Activated T-cell treated with anti-CD3 and anti-CD28 coated beads, Interleukin-2, amount 50 U/mL, for 4 hours (primary cell): ENCODE measurements around the gene ELAPOR1. TPM values are rescaled to one million over a fixed set of nuclear protein-coding genes. Genes with fewer than 3 reads are reported as not detected.

Experiments
- ATAC-seq, 2 donors: fragments of 200-7000 bp; cut with Tn5 transposase; one replicate each; pipeline ENCODE4 v1.10.0; 2021
- DNase-seq: peaks from one replicate; pipeline ENCODE4 v3.0.0-alpha.2; 2020
- H3K27me3 Mint-ChIP-seq: one replicate; pipeline ENCODE4 v1.8.0; 2021; ENCODE audit warnings: low read depth, mixed read lengths
- H3K36me3 Mint-ChIP-seq: one replicate; pipeline ENCODE4 v1.8.0; 2022; ENCODE audit warnings: mixed read lengths; ENCODE audit not compliant: insufficient read depth
- H3K4me1 Mint-ChIP-seq: one replicate; pipeline ENCODE4 v1.8.0; 2021; ENCODE audit warnings: low read depth, mixed read lengths
- H3K4me3 Mint-ChIP-seq: one replicate; pipeline ENCODE4 v1.8.0; 2021; ENCODE audit warnings: mild to moderate bottlenecking, moderate library complexity, mixed read lengths
- H3K9me3 Mint-ChIP-seq: one replicate; pipeline ENCODE4 v1.8.0; 2021; ENCODE audit warnings: mixed read lengths
- total RNA-seq, 3 donors: library from RNA; stranded (reverse); gene quantifications; one replicate each; pipeline ENCODE4 v1.2.1, GENCODE V29; 2021

The ELAPOR1 gene, protein sequence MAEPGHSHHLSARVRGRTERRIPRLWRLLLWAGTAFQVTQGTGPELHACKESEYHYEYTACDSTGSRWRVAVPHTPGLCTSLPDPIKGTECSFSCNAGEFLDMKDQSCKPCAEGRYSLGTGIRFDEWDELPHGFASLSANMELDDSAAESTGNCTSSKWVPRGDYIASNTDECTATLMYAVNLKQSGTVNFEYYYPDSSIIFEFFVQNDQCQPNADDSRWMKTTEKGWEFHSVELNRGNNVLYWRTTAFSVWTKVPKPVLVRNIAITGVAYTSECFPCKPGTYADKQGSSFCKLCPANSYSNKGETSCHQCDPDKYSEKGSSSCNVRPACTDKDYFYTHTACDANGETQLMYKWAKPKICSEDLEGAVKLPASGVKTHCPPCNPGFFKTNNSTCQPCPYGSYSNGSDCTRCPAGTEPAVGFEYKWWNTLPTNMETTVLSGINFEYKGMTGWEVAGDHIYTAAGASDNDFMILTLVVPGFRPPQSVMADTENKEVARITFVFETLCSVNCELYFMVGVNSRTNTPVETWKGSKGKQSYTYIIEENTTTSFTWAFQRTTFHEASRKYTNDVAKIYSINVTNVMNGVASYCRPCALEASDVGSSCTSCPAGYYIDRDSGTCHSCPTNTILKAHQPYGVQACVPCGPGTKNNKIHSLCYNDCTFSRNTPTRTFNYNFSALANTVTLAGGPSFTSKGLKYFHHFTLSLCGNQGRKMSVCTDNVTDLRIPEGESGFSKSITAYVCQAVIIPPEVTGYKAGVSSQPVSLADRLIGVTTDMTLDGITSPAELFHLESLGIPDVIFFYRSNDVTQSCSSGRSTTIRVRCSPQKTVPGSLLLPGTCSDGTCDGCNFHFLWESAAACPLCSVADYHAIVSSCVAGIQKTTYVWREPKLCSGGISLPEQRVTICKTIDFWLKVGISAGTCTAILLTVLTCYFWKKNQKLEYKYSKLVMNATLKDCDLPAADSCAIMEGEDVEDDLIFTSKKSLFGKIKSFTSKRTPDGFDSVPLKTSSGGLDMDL
- 1 to 10 TPM; 3.1 to 6.4 (median 4.2) TPM for total RNA-seq

DNA sequence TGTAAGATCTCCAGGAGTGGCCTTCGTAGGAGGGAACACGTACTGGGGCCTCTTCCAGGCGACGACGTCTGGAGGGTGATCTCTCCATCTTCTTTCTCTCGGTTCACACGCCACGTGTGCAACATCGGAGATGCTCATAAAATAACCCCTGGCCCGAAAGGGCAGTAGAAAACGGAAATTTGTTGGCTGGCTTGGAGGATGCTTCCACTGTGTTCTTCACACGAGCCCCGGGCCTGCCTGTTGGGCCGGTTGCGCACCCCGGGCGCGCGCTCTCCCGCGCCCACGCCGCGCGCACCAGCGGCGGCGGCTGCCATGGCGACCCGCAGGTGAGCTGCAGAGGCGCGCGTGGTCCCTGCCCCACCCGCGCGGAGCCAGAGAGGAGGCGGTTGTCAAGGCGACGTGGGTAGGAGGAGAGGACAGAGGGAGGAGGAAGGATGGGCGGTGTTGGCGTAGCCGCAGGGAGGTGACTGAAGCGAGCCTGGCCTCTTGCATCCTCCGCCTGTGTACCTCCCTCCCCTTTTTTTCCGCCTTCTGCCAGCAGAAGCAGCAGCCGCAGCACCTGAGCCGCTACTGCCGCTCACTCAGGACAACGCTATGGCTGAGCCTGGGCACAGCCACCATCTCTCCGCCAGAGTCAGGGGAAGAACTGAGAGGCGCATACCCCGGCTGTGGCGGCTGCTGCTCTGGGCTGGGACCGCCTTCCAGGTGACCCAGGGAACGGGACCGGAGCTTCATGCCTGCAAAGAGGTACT lies at the start of gene ELAPOR1:
Gene ELAPOR1 (plus strand): TSS at position 526 of the 752 bp plus-strand sequence. CDS start 69 bp downstream, at position 595.
- H3K27me3 Mint-ChIP-seq = peaks cover 1% of the 10 kb centered on the region
- H3K9me3 Mint-ChIP-seq = no peaks in the 10 kb centered on the region
- DNase-seq (peak; percentile 90), ATAC-seq (peak; percentile 70 to 78)
- peak within 1 kb of the TSS; percentile 82 for H3K4me3 Mint-ChIP-seq
- H3K4me1 Mint-ChIP-seq = peaks cover 38% of the 10 kb centered on the region
- H3K36me3 Mint-ChIP-seq = peaks cover 5% of the 10 kb centered on the region

DNA sequence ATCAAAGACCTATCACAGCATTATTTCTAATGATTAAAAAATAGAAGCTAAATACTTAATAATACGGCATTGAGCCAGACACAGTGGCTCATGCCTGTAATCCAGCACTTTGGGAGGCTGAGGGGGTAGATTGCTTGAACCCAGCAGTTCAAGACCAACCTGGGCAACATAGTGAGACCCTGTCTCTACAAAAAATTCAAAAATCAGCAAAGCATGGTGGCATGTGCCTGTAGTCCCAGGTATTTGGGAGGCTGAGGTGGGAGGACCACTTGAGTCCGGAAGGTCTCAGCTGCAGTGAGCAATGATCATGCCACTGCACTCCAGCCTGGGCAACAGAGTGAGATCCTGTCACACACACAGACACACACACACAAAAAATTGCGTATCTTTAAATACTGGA lies 48.8 kb upstream of the ELAPOR1 start:
- no peaks in the 10 kb centered on the region for H3K9me3 Mint-ChIP-seq
- DNase-seq (no peak), ATAC-seq (no peak)
- H3K27me3 Mint-ChIP-seq = no peaks in the 10 kb centered on the region
- no peaks in the 10 kb centered on the region for H3K4me1 Mint-ChIP-seq
- peaks cover 12% of the 10 kb centered on the region for H3K36me3 Mint-ChIP-seq
- no peak overlapping the region for H3K4me3 Mint-ChIP-seq

DNA sequence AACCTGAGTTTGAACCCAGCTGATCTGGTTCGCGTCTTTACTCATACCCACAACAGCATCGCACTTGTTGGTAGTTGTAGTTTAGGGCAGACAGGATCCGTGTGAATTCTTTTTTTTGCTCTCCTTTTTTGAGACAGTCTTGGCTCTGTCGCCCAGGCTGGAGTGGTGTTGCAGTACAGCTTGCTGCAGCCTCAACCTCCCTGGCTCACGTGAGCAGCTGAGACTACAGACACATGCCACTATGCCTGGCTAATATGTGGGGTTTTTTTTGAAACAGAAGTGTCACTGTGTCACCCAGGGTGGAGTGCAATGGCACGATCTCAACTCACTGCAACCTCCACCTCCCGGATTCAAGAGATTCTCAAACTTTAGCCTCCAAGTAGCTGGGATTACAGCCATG lies 46.0 kb upstream of the ELAPOR1 start:
- Mint-ChIP-seq H3K4me1 (peaks cover 3% of the 10 kb centered on the region), H3K9me3 (no peaks in the 10 kb centered on the region), H3K4me3 (no peak overlapping the region), H3K27me3 (no peaks in the 10 kb centered on the region), H3K36me3 (peaks cover 17% of the 10 kb centered on the region)
- no peak for ATAC-seq
- no peak for DNase-seq

DNA sequence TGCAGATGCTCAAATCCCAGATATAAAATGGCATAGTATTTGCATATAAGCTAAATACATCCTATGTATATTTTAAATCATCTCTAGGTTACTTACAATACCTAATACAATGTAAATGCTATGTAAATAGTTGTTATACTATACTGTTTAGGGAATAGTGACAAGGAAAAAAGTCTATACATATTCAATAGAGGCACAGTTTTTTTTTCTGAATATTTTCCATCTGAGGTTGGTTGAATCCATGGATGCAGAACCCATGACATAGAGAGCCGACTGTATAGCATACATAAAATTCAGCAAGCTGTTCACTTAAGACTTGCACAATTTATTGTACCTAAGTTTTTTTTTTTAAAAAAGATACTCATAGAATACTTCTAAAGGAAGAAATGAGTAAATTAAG lies 44.6 kb upstream of the ELAPOR1 start:
- Mint-ChIP-seq H3K4me3 (no peak overlapping the region), H3K27me3 (no peaks in the 10 kb centered on the region), H3K36me3 (peaks cover 22% of the 10 kb centered on the region), H3K9me3 (no peaks in the 10 kb centered on the region), H3K4me1 (peaks cover 6% of the 10 kb centered on the region)
- no peak for ATAC-seq
- DNase-seq = no peak

DNA sequence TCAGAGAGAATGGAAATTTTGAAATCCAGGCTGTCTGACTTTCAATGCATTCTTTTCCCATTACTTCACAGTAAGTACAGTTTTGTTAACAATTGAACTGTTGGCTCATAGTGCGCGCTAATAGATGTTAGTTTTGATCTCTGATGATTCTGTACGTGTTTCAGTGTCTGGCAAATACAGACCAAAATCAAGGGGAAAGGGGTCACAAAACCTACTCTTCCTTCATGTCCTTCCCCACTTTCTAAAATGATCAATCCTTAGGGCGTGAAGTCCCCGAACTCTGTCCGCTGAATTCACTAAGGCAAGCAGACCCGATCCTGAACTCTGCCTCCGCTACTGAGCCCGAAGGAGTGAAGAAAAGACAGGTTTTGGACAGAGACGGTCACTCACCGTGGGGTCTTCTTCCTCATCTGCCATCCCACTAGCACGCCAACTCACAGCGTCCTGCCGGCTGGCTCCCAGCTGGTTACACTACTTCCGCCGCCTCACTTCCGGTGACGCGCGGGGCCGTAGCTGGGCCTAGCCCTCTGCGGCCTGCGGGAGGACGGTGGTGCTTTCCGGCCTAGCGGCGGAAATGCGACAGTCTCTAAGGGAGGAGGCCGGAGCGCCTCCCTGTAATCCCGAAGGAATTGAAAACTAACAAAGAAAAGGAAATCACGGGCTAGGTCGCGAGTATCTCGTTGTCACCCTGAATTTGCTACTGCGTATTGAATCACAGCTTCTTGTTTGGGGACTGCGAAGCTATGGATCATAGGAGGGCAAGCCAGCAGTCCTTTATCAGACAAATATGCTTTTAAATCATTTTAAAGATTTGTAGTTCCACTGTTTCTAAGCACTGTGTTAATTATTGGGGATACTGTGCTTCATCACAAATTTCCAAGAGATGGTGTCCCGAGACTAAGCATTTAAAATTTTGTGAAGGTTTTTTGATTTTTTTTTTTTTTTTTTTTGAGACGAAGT lies 38.1 kb upstream of the ELAPOR1 start, which contains the start of gene TAF13:
Gene TAF13 (minus strand): TSS at position 473 of the 960 bp plus-strand sequence. CDS start 56 bp downstream, at position 417.
- Mint-ChIP-seq H3K4me1 (peaks cover 18% of the 10 kb centered on the region), H3K9me3 (no peaks in the 10 kb centered on the region), H3K4me3 (peak within 1 kb of the TSS; percentile 99), H3K36me3 (peaks cover 8% of the 10 kb centered on the region), H3K27me3 (no peaks in the 10 kb centered on the region)
- DNase-seq (peak; percentile 77), ATAC-seq (peak; percentile 100)

DNA sequence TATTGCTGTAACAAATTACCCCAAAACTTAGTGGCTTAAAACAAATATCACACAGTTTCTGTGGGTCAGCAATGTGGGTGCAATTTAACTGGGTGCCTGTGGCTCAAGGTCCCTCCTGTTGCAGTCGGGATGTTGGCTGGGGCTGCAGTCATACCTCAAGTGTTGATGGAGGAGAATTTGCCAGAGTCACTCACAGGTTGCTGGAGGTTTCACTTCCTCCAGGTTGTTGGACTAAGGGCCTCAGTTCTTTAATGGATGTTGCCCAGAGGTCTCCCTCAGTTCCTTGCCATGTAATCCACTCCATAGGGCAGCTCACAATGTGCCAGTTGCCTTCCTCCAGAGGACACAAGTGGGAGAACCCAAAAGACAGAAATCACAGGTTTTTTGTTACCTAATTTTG lies 35.6 kb upstream of the ELAPOR1 start:
- Mint-ChIP-seq H3K27me3 (no peaks in the 10 kb centered on the region), H3K36me3 (peaks cover 3% of the 10 kb centered on the region), H3K9me3 (no peaks in the 10 kb centered on the region), H3K4me3 (no peak overlapping the region), H3K4me1 (peaks cover 17% of the 10 kb centered on the region)
- ATAC-seq = no peak
- DNase-seq = no peak

DNA sequence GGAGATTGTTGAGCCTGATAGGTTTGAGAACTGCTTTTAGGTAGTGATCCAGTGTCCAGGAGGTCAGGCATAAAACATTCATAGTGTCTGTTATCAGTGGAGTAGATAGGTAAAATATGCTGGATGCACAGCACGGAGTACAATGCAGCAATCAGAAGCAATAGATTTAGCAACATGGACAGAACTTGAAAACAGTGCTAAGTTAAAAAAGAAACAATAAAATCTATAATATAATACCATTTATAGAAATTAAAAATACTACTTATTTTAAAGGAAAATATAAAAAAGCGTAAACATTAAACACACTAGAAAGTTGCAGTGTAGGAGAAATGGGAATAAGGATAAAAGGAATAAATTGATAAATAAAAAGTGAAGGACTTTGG lies 34.7 kb upstream of the ELAPOR1 start:
- Mint-ChIP-seq H3K36me3 (peaks cover 1% of the 10 kb centered on the region), H3K4me3 (no peak overlapping the region), H3K27me3 (no peaks in the 10 kb centered on the region), H3K9me3 (no peaks in the 10 kb centered on the region), H3K4me1 (peaks cover 15% of the 10 kb centered on the region)
- DNase-seq (no peak), ATAC-seq (no peak)

DNA sequence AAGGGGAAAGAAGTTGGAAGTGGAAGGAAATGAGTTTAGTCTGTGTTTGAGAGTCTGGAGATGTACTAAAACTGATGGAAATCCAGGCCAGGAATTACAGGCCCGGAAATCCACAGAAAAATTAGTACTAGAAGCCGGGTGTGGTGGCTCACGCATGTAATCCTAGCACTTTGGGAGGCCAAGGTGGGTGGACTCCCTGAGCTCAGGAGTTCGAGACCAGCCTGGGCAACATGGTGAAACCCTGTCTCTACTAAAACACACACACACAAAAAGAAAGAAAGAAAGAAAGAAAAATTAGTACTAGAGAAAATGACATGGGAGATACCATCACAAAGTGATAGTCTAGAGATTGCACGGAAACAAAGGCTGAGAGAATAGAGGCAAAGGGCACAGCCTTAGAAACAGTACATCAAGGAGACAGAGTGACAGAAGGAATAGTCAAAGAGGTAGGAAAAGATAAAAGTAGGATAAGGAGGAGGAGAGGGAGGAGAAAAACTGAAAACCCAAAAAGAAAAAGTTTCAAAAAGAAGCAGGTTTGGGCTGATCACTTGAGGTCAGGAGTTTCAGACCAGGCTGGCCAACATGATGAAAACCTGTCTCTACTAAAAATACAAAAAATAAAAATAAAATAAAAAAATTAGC lies 33.4 kb upstream of the ELAPOR1 start:
- Mint-ChIP-seq H3K4me3 (no peak overlapping the region), H3K27me3 (no peaks in the 10 kb centered on the region)
- no peak for ATAC-seq

DNA sequence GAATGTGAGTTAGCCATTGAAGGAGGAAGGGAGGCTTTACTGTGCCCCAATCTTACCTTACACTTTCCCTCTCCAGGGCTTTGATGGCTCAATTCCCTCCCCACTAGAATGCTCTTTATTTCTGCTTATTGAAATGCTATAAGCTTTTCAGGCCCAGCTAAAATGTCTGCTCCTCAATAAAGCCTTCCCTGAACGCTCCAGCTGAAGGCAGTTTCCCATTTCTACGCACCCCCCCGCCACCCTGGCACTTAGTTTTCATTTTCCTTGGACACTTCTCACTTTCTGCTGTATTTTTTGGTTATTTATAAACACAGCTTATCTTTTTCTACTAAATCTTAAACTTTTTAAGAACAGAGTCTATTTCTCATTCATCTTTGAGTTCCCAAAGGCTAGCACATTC lies 30.4 kb upstream of the ELAPOR1 start:
- no peak overlapping the region for H3K4me3 Mint-ChIP-seq
- no peaks in the 10 kb centered on the region for H3K4me1 Mint-ChIP-seq
- H3K36me3 Mint-ChIP-seq = no peaks in the 10 kb centered on the region
- ATAC-seq (no peak), DNase-seq (no peak)
- H3K9me3 Mint-ChIP-seq = no peaks in the 10 kb centered on the region
- H3K27me3 Mint-ChIP-seq = no peaks in the 10 kb centered on the region

More for the DNA sequence above, 33.4 kb upstream of the ELAPOR1 start:
- Mint-ChIP-seq H3K9me3 (no peaks in the 10 kb centered on the region), H3K4me1 (peaks cover 7% of the 10 kb centered on the region), H3K36me3 (no peaks in the 10 kb centered on the region)
- DNase-seq = no peak

DNA sequence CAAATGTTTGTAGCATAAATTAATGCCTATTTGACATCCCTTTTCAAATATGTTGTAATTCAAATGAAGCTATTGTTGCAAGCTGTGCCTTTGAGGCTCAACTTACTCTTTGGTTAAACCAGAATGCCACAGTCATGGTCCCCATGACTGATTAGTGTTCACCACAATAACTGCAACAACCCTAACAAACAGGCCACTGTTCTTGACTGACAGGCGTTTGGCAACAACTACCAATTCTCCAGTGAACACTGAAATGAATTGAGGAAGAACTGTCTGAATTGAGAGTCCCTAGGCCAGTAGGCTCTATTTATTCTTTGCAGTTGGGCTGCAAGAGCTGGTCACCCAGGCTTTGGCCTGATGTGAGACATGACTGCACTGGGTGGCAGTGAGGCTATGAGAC lies 30.0 kb upstream of the ELAPOR1 start:
- Mint-ChIP-seq H3K4me3 (no peak overlapping the region), H3K9me3 (no peaks in the 10 kb centered on the region), H3K4me1 (no peaks in the 10 kb centered on the region), H3K36me3 (no peaks in the 10 kb centered on the region), H3K27me3 (no peaks in the 10 kb centered on the region)
- no peak for DNase-seq
- ATAC-seq = no peak

DNA sequence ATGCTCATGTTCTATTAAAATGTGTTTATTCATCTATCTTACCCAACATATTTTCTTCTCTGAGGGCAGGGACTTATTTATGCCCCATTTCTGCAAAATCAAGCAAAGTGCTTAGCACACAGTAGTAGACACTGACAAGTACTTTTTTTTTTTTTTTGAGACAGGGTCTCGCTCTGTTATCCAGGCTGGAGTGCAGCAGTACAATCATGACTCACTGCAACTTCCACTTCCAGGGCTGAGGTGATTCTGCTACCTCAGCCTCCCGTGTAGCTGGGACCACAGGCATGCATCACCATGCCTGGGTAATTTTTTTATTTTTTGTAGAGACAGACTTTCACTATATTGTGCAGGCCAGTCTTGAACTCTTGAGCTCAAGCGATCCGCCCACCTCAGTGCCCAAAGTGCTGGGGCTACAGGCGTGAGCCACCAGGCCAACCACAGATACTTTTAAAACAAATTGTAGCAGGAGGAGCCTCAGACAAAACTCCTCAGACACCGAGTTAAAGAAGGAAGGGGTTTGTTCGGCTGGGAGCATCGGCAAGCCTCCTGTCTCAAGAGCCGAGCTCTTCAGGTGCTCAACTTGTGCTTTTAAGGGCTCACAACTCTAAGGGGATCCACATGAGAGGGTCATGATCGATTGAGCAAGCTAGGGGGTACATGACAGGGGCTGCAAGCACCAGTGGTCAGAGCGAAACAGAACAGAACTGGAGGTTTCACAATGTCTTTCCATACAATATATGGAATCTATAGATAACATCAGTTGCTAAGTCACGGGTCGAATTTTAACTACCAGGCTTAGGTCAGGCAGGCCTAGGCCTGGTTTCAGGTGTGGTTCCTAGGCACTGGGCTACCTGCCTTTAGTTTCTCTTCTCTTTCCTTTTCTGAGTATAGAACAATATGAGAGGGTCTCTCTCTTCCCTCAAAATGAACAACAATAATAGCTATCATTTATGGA lies 29.1 kb upstream of the ELAPOR1 start:
- Mint-ChIP-seq H3K9me3 (no peaks in the 10 kb centered on the region), H3K4me1 (peaks cover 3% of the 10 kb centered on the region), H3K36me3 (no peaks in the 10 kb centered on the region), H3K27me3 (no peaks in the 10 kb centered on the region), H3K4me3 (no peak overlapping the region)
- DNase-seq (no peak), ATAC-seq (no peak)
